ENCODE measurements around the gene METRNL.
"Not testable (repeated sequence)": the region's sequence is repeated elsewhere in the genome, so short reads cannot be mapped to it uniquely, and the experiment has no call there.

Gene METRNL

DNA sequence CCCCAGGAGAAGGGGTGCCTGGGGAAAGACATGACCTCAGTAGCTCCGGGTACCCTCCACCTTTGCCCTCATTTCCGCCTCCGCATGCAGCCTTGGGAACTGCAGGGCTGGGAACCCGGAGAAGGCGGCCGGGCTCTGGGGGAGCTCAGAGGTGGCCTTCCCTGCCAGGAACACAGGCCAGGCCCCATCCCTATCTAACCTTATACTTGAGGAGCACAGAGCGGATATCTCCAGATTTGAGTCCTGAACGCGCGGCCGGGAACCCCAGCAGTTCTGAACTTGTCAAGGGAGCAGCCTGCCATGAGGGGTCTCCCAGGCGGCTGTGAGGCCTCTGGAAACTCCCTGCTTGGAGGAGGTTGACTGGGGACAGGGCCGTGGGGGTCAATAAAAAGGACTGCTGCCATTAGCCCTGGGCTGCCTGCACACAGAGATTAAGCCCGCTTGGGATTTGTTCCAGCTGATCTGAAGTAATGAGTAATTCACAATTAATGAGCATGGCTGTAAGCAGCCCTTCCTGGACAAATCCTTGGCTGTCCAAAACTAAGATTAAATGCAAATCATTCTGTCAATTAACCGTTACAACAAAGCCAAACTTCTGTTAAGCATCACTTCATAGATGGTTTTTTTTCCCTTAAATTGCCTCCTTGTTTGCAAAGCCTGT is 26.3 kb upstream of the METRNL start:
- no peak for DNase-seq (ENCODE audit: low spot score)
- Histone ChIP-seq H3K4me3 (ENCODE audit: severe bottlenecking) (no peak overlapping the region), H3K27me3 (ENCODE audit: insufficient read depth, poor library complexity, severe bottlenecking) (no peaks in the 10 kb centered on the region), H3K36me3 (ENCODE audit: low read depth) (no peaks in the 10 kb centered on the region), H3K4me1 (ENCODE audit: insufficient read depth, poor library complexity, severe bottlenecking) (peaks cover 14% of the 10 kb centered on the region), H3K27ac (ENCODE audit: poor library complexity, severe bottlenecking) (no peak overlapping the region), H3K9me3 (ENCODE audit: severe bottlenecking) (no peaks in the 10 kb centered on the region)
- no peak for ATAC-seq (ENCODE audit: low read depth)
- TF ChIP-seq, protein P1, sequence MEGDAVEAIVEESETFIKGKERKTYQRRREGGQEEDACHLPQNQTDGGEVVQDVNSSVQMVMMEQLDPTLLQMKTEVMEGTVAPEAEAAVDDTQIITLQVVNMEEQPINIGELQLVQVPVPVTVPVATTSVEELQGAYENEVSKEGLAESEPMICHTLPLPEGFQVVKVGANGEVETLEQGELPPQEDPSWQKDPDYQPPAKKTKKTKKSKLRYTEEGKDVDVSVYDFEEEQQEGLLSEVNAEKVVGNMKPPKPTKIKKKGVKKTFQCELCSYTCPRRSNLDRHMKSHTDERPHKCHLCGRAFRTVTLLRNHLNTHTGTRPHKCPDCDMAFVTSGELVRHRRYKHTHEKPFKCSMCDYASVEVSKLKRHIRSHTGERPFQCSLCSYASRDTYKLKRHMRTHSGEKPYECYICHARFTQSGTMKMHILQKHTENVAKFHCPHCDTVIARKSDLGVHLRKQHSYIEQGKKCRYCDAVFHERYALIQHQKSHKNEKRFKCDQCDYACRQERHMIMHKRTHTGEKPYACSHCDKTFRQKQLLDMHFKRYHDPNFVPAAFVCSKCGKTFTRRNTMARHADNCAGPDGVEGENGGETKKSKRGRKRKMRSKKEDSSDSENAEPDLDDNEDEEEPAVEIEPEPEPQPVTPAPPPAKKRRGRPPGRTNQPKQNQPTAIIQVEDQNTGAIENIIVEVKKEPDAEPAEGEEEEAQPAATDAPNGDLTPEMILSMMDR (IDR thresholded peaks at IDR 0.05; ENCODE audit: poor library complexity, severe bottlenecking) = no peak

DNA sequence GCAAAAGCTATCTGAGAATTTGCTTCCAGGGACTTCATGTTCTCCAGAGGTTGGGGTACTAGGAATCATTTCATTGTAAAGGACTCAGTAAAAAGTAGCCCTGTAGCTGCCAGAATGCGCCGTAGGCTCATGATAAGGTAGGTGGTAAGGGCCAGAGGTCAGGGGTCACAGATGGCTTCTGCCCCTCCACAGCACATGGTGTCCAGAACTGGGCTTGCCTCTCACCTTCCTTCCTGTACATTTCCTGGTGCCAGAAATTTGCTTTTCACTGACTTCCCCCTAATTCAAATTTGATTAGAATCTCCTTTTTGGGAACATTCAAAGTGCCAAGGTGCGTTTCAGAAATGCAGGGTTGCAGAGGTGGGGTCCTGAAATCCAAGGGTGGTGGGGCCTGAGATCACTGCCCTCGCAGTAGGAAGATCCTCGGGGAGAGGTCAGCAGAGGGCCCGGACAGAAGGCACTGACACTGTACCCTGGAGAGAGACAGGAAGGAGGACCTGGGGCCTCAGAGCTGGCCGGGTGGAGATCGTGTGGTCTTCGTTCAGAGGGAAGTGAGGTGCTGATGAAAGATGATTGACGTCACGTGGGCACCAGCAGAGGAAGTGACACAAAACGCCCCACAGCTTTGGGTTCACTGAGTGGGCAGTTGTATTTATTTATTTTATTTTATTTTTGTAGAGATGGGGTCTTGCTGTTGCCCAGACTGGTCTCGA is 25.5 kb upstream of the METRNL start:
- Histone ChIP-seq H3K4me3 (ENCODE audit: severe bottlenecking) (no peak overlapping the region), H3K9me3 (ENCODE audit: severe bottlenecking) (no peaks in the 10 kb centered on the region), H3K36me3 (ENCODE audit: low read depth) (no peaks in the 10 kb centered on the region), H3K27me3 (ENCODE audit: insufficient read depth, poor library complexity, severe bottlenecking) (no peaks in the 10 kb centered on the region), H3K4me1 (ENCODE audit: insufficient read depth, poor library complexity, severe bottlenecking) (peaks cover 7% of the 10 kb centered on the region), H3K27ac (ENCODE audit: poor library complexity, severe bottlenecking) (no peak overlapping the region)
- TF ChIP-seq, protein P1 (IDR thresholded peaks at IDR 0.05; ENCODE audit: poor library complexity, severe bottlenecking) = no peak
- ATAC-seq (ENCODE audit: low read depth) (no peak), DNase-seq (ENCODE audit: low spot score) (no peak)

DNA sequence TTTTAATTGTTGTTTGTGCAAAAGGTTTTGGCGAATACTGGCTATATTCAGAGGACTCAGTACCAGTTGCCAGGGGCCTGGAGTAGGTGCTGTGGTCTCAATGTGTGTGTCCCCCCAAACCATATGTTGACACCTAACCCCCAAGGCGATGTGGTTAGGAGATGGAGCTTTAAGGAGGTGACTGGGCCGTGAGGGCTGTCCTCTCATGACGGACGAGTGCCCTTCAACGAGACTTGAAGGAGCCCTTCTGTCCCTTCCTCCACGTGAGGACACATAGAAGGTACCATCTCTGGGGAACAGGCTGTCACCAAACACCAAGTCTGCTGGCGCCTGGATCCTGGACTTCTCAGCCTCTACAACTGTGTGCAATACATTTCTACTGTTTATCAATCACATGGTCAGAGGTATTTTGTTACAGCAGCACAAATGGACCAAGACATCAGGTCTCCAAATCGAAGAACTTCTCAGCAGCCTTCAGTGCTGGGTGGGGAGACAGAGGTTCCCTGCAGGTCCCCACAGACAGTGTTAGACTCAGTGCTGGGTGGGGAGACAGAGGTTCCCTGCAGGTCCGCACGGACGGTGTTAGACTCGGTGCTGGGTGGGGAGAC is 24.8 kb upstream of the METRNL start:
- ATAC-seq (ENCODE audit: low read depth) (no peak), DNase-seq (ENCODE audit: low spot score) (no peak)
- H3K4me1 ChIP-seq (ENCODE audit: insufficient read depth, poor library complexity, severe bottlenecking) = peaks cover 5% of the 10 kb centered on the region
- TF ChIP-seq, protein P1 (IDR thresholded peaks at IDR 0.05; ENCODE audit: poor library complexity, severe bottlenecking) = no peak
- H3K27me3 ChIP-seq (ENCODE audit: insufficient read depth, poor library complexity, severe bottlenecking) = no peaks in the 10 kb centered on the region
- no peak overlapping the region for H3K4me3 ChIP-seq (ENCODE audit: severe bottlenecking)
- no peaks in the 10 kb centered on the region for H3K36me3 ChIP-seq (ENCODE audit: low read depth)
- H3K27ac ChIP-seq (ENCODE audit: poor library complexity, severe bottlenecking) = no peak overlapping the region
- no peaks in the 10 kb centered on the region for H3K9me3 ChIP-seq (ENCODE audit: severe bottlenecking)

DNA sequence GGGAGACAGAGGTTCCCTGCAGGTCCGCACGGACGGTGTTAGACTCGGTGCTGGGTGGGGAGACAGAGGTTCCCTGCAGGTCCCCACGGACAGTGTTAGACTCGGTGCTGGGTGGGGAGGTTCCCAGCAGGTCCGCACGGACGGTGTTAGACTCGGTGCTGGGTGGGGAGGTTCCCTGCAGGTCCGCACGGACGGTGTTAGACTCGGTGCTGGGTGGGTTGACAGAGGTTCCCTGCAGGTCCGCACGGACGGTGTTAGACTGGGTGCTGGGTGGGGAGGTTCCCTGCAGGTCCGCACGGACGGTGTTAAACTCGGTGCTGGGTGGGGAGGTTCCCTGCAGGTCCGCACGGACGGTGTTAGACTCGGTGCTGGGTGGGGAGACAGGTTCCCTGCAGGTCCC is 24.2 kb upstream of the METRNL start:
- H3K4me1 ChIP-seq (ENCODE audit: insufficient read depth, poor library complexity, severe bottlenecking); H3K9me3 ChIP-seq (ENCODE audit: severe bottlenecking); H3K36me3 ChIP-seq (ENCODE audit: low read depth); H3K4me3 ChIP-seq (ENCODE audit: severe bottlenecking); DNase-seq (ENCODE audit: low spot score); H3K27me3 ChIP-seq (ENCODE audit: insufficient read depth, poor library complexity, severe bottlenecking); H3K27ac ChIP-seq (ENCODE audit: poor library complexity, severe bottlenecking); ATAC-seq (ENCODE audit: low read depth): not testable (repeated sequence)

DNA sequence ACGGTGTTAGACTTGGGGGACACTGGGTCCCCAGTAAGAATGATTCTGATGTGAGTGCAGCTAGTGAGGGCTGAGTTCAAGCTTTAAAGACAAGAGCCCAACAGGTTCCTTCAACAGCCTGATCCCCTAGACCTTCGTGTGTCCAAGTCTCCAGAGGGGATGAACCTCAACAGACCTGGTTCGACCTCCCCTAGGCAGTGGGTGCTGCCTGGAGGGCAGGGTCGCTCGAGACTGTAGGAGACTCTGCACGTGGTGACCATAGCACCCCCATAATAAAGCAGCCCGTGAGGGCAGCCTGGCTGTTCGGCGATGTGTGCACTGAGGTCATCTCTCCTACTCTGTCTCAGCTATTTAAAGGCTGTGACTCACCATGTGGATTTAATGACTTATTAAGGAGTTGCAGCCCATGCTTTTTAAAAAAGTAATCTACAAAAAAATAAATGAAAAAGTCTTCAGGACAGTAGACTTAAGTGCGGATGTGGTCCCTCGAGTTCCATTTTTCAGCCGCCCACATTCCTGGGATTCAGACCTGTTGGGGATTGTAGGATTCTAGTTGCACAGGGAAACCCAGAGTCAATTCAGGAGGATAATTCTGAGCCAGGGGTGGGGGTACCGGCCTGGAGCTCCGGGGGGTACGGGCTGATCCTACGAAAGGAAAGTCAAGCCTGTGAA is 23.4 kb upstream of the METRNL start:
- Histone ChIP-seq H3K27me3 (ENCODE audit: insufficient read depth, poor library complexity, severe bottlenecking) (no peaks in the 10 kb centered on the region), H3K9me3 (ENCODE audit: severe bottlenecking) (no peaks in the 10 kb centered on the region), H3K4me1 (ENCODE audit: insufficient read depth, poor library complexity, severe bottlenecking) (peaks cover 5% of the 10 kb centered on the region), H3K36me3 (ENCODE audit: low read depth) (no peaks in the 10 kb centered on the region), H3K27ac (ENCODE audit: poor library complexity, severe bottlenecking) (no peak overlapping the region), H3K4me3 (ENCODE audit: severe bottlenecking) (no peak overlapping the region)
- DNase-seq (ENCODE audit: low spot score) (no peak), ATAC-seq (ENCODE audit: low read depth) (peak; percentile 58)
- TF ChIP-seq, protein P1 (IDR thresholded peaks at IDR 0.05; ENCODE audit: poor library complexity, severe bottlenecking) = no peak

All from RWPE2 (cell line).